SU-DHL-6 (cell line): Measurements from ENCODE around the gene KLF13.

Source experiments
- CTCF ChIP-seq: fragments of 200-600 bp; sonication (generic); IDR thresholded peaks from one replicate; pipeline ENCODE4 v1.5.1; 2017; ENCODE audit warnings: antibody characterized with exemption, mild to moderate bottlenecking, low read length, moderate library complexity; ENCODE audit not compliant: insufficient read depth, poor library complexity, severe bottlenecking
- EZH2phosphoT487 ChIP-seq: fragments of 200-600 bp; sonication (generic), shearing (Covaris generic); conservative IDR thresholded peaks from 2 replicates; pipeline ENCODE4 v1.6.1; 2018; ENCODE audit warnings: mild to moderate bottlenecking, antibody characterized with exemption, low read length, moderate library complexity, mixed read lengths

GRCh38 chr15:31391687-31392671, 65.3 kb downstream of the KLF13 start:
- TF ChIP-seq CTCF, result no peak
- TF ChIP-seq EZH2phosphoT487, result no peak
